ENCODE measurements around the gene MARK4.

DNA sequence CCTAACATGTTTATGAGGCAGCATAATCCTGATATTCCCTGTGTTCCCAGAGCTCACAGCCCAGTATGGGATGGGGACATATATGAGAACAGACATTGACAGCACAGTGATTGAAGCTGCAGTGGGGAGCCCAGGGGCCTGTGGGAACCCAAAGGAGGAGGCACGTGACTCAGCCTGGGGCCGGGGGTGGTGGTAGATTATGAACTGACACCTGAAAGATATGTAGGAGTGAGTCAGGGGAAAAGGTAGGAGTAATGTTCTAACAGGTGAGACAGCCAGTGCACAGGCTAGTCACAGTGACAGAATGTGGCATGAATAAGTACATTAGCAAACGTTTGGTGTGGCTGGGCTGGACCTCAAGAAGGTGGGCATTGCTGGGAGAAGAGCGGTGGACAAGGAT is 42.6 kb downstream of the MARK4 start:
- TF ChIP-seq, protein P1, sequence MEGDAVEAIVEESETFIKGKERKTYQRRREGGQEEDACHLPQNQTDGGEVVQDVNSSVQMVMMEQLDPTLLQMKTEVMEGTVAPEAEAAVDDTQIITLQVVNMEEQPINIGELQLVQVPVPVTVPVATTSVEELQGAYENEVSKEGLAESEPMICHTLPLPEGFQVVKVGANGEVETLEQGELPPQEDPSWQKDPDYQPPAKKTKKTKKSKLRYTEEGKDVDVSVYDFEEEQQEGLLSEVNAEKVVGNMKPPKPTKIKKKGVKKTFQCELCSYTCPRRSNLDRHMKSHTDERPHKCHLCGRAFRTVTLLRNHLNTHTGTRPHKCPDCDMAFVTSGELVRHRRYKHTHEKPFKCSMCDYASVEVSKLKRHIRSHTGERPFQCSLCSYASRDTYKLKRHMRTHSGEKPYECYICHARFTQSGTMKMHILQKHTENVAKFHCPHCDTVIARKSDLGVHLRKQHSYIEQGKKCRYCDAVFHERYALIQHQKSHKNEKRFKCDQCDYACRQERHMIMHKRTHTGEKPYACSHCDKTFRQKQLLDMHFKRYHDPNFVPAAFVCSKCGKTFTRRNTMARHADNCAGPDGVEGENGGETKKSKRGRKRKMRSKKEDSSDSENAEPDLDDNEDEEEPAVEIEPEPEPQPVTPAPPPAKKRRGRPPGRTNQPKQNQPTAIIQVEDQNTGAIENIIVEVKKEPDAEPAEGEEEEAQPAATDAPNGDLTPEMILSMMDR (IDR thresholded peaks at IDR 0.05 in 8 of 11, conservative IDR thresholded peaks at IDR 0.05 in 3 of 11) = no peak
- no peak for TF ChIP-seq POLR2A (IDR thresholded peaks at IDR 0.05)

All from spleen (tissue), 7 donors.